Upper lobe of left lung (tissue), 4 donors: ENCODE measurements around the gene IAPP.

Experiments used
- CTCF ChIP-seq, 6 experiments: fragments of 450-650 bp in 4 of 6; fragments of 200-600 bp in 2 of 6; sonication (generic) in 2 of 6; IDR thresholded peaks; one replicate each; pipeline ENCODE4 v1.5.1; 2016 to 2019; ENCODE audit warnings: antibody characterized with exemption in 6 of 6
- EP300 ChIP-seq, 4 donors: sonication (generic); formaldehyde crosslinking; IDR thresholded peaks; one replicate each; pipeline ENCODE4 v1.5.1; 2017; ENCODE audit warnings: antibody characterized with exemption in 4 of 4, control low read depth in 2 of 4
- POLR2A ChIP-seq, 4 donors: fragments of 450-650 bp; IDR thresholded peaks; one replicate each; pipeline ENCODE4 v1.5.1; 2016 to 2017; ENCODE audit warnings: antibody characterized with exemption in 4 of 4, mild to moderate bottlenecking in 2 of 4
- POLR2AphosphoS5 ChIP-seq, 2 donors: sonication (generic); formaldehyde crosslinking; IDR thresholded peaks; one replicate each; pipeline ENCODE4 v1.5.1; 2017; ENCODE audit warnings: antibody characterized with exemption in 2 of 2

- TF ChIP-seq CTCF (IDR thresholded peaks at IDR 0.05) = no peak
- TF ChIP-seq POLR2AphosphoS5 (IDR thresholded peaks at IDR 0.05) = no peak
- no peak for TF ChIP-seq POLR2A (IDR thresholded peaks at IDR 0.05)
- TF ChIP-seq EP300 (IDR thresholded peaks at IDR 0.05) = no peak
Measured at GRCh38 chr12:21413369-21414277, 40.9 kb downstream of the IAPP start.
